ENCODE data around the gene PXDC1.
"Not testable (repeated sequence)": the region's sequence is repeated elsewhere in the genome, so short reads cannot be mapped to it uniquely, and the experiment has no call there.

The PXDC1 gene

DNA sequence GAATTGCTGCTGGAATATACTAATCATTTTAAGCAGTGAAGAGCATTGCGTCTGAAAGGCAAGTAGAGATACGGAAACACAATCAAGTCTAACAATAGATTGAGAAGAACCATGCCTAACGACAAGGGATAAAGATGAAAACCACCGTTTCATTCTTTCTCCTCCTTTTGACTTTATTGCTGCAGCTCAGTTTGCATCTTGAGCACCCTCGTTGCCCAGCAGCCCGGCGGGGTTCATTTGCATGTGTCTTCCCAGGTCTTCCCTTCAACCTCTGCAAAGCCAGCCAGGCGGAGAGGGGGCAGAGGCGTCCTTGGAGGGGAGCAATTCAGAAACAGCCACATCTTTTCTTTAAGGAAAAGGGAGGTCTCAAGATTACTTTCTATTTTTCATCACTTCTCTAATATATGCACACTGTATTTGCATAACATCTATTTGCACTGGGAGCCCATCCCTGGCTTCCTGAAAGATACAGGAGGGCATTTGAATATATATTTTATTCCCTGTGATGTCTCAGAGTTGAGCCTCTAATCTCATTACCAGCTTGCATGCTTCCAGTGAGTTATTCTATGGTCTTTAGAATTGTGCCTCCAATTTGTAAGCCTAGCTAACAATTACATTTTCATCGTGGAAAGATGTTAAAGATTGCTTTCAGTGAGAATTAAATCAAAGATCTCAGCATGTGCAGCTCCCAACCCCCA lies 18.7 kb upstream of the PXDC1 start:
- no peak for DNase-seq (ENCODE audit: extremely low spot score)
- POLR2A ChIA-PET, result no interaction called here
- CTCF ChIA-PET, result interaction anchor here (1.5 kb wide), 1 partner anchor 12 kb away, joined by 3 read pairs; no protein-coding TSS in a partner anchor
- TF ChIP-seq, protein P1, sequence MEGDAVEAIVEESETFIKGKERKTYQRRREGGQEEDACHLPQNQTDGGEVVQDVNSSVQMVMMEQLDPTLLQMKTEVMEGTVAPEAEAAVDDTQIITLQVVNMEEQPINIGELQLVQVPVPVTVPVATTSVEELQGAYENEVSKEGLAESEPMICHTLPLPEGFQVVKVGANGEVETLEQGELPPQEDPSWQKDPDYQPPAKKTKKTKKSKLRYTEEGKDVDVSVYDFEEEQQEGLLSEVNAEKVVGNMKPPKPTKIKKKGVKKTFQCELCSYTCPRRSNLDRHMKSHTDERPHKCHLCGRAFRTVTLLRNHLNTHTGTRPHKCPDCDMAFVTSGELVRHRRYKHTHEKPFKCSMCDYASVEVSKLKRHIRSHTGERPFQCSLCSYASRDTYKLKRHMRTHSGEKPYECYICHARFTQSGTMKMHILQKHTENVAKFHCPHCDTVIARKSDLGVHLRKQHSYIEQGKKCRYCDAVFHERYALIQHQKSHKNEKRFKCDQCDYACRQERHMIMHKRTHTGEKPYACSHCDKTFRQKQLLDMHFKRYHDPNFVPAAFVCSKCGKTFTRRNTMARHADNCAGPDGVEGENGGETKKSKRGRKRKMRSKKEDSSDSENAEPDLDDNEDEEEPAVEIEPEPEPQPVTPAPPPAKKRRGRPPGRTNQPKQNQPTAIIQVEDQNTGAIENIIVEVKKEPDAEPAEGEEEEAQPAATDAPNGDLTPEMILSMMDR (IDR thresholded peaks at IDR 0.05; ENCODE audit: control extremely low read depth, extremely low read depth, low read depth, missing control alignments), result no peak

DNA sequence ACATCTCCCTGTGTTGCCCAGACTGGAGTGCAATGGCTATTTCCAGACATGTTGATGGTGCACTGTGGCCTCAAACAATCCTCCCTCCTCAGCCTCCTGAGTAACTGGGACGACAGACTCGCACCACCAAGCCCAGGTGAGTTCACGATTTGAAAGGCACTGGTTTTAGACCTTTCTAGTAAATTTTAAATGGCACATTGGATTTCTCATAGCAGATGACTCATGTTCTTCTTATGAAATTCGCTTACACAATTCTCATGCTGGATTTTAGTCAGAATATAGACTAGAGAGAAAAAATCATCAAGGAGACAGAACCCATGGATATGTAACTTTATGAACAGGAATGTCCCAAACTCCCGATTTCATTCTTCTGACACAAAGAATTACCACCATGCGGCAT lies 18.1 kb upstream of the PXDC1 start:
- TF ChIP-seq, protein P1 (IDR thresholded peaks at IDR 0.05; ENCODE audit: control extremely low read depth, extremely low read depth, low read depth, missing control alignments), result no peak
- ChIA-PET POLR2A (no interaction called here), CTCF (no interaction called here)
- no peak for DNase-seq (ENCODE audit: extremely low spot score)

DNA sequence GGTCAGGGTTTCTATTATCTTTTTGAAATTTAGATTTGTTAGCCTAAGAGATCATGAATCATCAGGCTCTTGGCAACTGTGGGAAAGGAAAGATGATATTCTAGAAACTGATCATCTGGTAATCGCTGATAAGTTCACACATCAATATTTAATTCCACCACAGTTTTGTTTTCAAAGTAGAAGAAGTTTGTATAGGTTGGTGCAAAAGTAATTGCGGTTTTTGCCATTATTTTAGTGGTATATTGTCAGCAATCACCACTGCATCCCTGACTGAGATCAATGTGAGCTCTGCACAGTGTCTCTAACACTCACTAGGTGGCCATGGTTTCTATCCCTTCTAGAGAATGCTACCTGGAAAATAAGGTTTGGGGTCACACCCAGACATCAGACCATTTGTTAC lies 17.0 kb upstream of the PXDC1 start:
- ChIA-PET POLR2A (no interaction called here), CTCF (no interaction called here)
- no peak for DNase-seq (ENCODE audit: extremely low spot score)
- TF ChIP-seq, protein P1 (IDR thresholded peaks at IDR 0.05; ENCODE audit: control extremely low read depth, extremely low read depth, low read depth, missing control alignments), result no peak

DNA sequence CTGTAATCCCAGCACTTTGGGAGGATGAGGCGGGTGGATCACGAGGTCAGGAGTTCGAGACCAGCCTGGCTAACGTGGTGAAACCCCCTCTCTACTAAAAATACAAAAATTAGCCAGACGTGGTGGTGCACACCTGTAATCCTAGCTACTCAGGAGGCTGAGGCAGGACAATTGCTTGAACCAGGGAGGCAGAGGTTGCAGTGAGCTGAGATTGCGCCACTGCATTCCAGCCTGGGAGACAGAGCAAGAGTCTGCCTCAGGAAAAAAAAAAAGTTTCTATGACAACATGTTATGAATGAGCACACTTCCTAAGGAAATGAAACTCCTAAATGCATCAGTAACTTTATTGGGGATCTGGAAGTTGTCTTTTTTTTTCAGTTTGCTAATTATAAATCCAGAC lies 16.0 kb upstream of the PXDC1 start:
- DNase-seq (ENCODE audit: extremely low spot score); POLR2A ChIA-PET; CTCF ChIA-PET: not testable (repeated sequence)

DNA sequence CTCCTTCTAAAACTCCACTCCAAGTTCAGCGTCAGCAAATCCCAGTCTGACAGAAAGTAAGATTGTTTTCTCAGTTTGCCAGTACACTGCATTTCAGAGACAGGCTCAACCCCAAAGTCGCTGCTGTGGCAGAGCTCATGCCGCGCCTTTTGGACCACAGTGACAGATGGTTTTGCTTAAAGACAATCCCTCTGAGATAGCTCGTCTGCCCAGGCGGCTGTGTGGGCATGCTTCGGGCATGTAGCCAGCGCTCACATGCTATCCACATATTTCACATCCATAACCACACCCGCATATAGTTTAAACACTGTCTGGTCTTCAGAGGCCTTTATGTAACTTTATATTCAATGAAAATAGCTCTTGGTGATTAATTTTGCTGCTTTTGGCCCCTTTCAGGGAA lies 14.7 kb upstream of the PXDC1 start:
- POLR2A ChIA-PET, result no interaction called here
- CTCF ChIA-PET, result interaction anchor here (1.5 kb wide), 1 partner anchor 211 kb away, joined by 5 read pairs; no protein-coding TSS in a partner anchor
- TF ChIP-seq, protein P1 (IDR thresholded peaks at IDR 0.05; ENCODE audit: control extremely low read depth, extremely low read depth, low read depth, missing control alignments), result no peak
- no peak for DNase-seq (ENCODE audit: extremely low spot score)

DNA sequence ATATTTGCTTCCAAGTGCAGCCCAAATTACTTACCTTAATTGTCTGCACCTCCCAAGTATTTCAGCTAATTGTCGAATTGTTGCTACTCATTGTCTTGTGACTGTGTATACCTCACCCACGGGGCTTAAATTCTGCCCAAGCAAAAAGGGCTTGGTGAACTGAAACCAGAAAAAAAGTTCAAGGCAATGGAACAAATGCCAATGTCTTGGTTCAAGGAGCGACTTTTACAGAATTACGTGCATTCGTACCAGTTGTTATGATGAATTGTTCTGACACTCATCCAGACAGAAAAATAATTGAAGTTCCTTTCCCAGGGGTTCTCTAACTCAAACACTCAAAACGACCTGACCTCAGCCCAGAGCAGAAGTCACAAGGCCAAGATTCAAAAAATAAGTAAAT lies 13.9 kb upstream of the PXDC1 start:
- no peak for DNase-seq (ENCODE audit: extremely low spot score)
- ChIA-PET CTCF (no interaction called here), POLR2A (no interaction called here)
- TF ChIP-seq, protein P1 (IDR thresholded peaks at IDR 0.05; ENCODE audit: control extremely low read depth, extremely low read depth, low read depth, missing control alignments), result no peak

DNA sequence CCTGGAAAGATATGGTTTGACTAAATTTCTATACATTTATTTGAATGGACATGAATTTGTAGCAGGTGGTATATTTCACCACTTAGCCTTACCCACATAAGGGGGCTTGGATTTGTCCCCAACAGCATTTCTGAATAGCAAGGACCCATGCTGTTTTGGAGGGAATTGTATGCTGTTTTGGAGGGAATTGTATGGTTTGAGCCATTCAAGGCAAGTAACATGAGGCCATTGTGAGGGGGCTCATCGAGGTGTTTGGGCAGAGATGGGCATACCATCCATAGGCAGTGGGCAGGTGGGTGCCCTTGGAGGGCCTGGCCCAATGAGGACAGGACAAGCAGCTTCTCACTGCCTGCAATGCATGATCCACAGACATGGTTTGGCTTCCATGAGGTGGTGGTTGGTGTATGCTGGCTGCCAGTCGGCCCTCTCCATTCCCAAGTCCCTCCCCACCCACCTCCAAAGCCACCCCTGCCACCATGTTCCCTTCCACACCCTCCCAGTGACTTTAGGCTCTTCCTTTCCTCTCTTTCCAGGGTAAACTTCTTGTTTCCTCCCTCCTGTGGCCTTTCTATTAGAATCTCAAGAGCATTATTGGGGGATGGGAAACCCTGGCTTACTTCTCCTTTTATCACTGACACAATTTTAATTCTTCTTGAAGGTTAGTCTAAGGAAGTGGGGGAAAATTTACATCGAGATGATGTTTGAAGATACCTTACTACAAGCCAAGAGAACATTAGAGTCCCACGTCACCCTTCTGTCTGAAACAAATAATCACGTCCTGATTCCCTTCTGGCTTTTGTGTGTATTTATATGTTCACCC lies 13.2 kb upstream of the PXDC1 start:
- CTCF ChIA-PET, result interaction anchor here (1.1 kb wide), 1 partner anchor 10 kb away, joined by 3 read pairs; no protein-coding TSS in a partner anchor
- TF ChIP-seq, protein P1 (IDR thresholded peaks at IDR 0.05; ENCODE audit: control extremely low read depth, extremely low read depth, low read depth, missing control alignments), result no peak
- no peak for DNase-seq (ENCODE audit: extremely low spot score)
- POLR2A ChIA-PET, result no interaction called here

All from GM10248 (cell line).